Stimulated activated CD8-positive, alpha-beta memory T cell treated with anti-CD3 and anti-CD28 coated beads, Interleukin-15, amount 100 ng/mL, for 1 hour (primary cell): ENCODE measurements around the gene NBEAL2.
A peak's percentile ranks its signal among the peaks of the same experiment; 100 is the strongest.

Experiments
- DNase-seq: peaks from one replicate; pipeline ENCODE4 v3.0.0-alpha.2; 2020; ENCODE audit warnings: low read depth

NBEAL2 gene, protein sequence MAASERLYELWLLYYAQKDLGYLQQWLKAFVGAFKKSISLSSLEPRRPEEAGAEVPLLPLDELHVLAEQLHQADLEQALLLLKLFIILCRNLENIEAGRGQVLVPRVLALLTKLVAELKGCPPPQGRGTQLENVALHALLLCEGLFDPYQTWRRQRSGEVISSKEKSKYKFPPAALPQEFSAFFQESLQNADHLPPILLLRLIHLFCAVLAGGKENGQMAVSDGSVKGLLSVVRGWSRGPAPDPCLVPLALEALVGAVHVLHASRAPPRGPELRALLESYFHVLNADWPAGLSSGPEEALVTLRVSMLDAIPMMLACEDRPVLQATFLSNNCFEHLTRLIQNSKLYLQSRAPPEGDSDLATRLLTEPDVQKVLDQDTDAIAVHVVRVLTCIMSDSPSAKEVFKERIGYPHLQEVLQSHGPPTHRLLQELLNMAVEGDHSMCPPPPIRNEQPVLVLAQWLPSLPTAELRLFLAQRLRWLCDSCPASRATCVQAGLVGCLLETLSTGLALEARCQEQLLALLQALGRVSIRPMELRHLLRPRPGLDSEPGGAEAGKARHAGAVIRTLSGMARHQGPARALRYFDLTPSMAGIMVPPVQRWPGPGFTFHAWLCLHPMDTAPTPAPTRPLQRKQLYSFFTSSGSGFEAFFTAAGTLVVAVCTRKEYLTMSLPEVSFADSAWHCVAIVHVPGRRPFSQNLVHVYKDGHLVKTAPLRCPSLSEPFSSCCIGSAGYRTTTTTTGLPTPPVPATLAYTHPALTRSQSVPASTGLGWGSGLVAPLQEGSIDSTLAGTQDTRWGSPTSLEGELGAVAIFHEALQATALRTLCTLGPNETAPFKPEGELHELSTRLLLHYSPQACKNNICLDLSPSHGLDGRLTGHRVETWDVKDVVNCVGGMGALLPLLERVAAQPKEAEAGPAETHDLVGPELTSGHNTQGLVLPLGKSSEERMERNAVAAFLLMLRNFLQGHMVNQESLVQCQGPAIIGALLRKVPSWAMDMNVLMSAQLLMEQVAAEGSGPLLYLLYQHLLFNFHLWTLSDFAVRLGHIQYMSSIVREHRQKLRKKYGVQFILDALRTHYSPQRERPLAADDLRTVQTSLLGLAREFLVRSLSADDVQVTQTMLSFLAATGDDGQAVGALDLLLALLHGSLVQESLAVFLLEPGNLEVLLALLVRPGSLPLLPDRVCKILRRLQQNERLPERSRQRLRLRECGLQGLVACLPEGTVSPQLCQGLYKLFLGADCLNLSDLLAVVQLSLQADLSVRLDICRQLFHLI (N-terminal part only)

DNA sequence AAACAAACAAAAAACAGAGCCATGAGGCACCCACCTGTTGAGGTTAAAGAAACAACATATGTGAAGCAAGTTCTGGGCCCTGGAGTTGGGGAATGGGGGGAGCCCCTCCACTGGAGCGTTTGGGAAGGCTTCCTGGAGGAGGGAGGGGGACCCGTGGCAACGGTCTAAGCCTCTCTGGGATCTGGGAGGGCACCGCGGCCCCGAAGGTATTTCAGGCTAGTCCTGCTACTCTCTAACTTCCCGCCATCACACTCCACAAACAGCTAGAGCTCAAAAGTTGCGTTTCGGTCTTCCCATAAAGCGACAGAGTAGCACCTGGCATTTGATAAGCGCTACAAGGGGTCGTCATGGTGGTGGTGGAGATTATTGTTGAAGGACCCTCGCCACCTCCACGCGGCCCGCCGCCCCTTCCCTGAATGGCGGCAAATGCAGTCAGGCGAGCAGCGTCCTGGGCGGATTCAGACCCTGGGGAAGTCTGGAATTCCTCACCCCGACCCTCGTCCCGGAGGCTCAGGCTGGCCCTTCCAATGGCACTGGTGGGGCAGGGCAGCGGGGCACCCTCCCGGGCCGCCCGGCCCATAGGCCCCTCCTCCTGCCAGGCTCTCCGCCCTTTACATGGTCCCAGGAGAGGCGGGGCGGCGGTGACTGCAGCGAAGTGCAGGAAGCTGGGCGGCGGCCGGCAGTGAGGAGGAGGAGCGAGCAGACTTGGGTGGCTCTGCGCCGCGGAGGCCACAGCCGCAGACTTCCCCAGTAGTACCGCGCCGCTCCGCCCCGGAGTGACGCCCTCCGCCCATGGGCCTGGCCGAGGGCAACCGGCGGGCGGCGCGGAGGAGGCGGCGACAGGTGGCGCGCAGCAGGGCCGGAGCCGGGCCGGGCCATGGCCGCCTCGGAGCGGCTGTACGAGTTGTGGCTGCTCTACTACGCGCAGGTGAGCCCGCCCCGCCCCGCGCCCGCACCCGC, at the start of gene NBEAL2:
Gene NBEAL2, plus strand, starts transcription at position 682 of the 960 bp plus-strand sequence. Its CDS starts 196 bp downstream, at position 878.
- peak; percentile 90 for DNase-seq

DNA sequence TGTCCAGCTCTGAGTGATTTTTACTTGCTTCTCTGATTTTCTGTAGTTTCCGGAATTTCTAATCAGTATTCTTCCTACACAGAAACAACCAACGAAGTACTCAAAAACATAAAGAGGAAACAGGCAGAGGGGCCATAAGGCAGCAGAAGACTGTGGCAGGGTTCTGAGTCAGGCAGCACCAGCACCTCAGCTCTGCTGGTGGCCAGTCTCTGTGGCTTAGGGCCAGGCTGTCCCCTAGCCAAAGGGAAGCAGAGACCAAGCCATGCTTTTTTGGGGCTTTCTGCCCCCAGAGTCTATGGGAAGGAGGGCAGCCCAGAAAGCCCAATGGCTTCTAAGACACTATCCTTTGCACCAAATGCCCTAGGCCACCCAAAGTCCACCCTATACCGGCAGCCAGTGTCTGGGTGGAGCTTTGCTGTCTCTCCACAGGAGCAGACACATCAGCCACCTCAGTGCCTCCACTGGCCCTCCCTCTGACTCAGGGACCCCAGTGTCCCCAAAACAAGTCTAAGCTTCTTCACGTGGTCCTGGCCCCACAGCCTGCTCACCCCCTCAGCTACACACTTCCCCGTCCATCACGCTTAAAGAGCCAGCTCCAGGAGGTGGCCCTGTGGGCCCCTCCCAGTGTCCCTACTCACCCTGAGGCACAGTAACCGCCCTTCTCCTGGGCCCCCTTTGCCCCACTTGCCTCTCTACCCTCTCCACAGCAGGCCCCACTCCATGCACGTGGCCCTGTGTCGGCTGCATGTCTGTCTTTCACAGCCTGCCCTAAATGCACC, 49.1 kb upstream of the NBEAL2 start:
- DNase-seq: no peak

DNA sequence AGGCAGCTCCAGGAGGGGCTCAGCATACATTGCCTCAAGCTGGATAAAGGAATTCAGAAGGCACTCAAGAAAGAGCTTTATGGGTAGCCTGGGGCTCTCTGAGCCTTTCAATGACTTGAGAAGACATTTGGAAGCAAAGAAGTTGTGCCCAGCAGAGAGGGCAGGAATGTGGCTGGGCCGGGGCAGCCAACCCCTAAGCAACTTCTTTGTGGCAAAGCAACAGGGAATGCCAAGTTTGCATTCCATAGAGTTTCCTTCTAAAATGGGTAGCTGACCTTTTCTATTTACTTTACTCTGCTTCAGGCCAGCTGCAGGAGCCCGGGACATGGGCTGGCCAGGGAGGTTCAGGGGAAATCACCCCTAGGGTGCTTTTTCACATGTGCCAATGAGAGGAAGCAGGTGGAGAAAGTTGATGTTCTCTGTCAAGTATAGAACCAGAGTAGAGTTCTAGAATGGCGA, 48.5 kb upstream of the NBEAL2 start:
- no peak for DNase-seq

DNA sequence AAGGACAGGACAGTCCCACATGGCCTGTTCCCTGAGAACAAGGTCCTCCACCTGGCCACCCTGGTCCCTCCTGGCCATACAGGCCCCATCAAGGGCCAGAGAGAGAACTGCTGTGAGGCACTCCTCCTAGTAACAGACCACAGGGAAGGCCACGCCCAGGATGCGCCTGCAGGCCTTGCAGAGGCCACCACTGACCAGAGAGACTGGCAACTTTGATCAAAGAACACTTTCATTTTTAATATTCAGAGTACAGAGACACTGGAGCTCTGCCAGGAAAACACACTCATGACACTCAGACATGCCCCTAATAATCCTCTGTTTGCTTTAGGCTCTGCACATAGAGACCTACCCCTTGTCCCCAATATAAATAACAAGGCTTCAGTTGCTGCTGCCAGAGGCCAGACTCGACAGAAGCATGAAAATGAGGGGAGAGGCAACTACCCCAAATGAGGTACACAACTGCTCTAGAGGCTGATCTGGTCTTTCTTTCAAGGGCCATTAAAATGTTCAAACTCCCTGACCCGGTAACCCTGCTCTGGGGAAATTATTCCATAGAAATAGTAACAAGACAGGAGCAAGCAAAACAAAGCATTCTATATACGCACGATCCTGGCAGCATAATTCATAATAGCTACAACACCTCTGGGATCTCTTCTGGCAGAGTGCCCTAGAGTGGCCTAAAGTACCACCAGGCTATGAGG, 47.7 kb upstream of the NBEAL2 start:
- no peak for DNase-seq

DNA sequence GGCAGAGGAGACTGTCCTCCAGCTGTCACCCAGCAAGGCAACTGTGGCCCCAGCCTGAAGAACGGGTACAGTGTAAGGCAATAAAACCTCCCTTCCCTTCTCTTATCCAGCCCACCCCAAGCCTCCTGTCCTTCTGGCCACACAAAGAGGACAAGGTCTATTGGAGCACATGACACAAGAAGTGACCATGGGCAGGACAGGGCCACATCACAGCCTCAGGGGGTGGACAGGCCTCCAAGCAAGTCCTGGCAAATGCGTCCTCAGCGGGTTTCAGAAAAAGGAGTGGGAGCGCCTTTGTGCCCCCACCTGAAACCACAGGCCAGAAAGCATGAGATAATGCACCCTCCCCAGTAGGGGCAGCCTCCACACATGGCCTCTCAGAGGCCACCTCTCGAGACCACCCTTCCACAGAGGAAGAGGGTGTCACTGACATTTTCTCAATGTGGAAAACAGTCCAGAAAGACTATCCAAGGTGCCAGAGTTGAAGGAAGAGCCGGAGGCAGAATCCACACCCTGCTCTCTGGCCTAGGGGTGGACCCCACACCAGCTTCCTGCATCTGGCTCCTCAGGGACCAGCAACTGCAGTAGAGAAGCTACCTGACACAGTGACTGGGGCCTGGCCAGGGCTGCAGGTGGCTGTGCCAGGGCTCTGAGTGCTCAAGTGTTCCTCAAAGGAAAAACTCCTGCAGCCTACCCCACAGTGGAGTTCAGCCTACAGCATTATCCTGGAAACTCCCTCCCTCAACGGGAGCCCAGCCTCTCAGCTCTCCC, 46.8 kb upstream of the NBEAL2 start:
- DNase-seq: no peak

DNA sequence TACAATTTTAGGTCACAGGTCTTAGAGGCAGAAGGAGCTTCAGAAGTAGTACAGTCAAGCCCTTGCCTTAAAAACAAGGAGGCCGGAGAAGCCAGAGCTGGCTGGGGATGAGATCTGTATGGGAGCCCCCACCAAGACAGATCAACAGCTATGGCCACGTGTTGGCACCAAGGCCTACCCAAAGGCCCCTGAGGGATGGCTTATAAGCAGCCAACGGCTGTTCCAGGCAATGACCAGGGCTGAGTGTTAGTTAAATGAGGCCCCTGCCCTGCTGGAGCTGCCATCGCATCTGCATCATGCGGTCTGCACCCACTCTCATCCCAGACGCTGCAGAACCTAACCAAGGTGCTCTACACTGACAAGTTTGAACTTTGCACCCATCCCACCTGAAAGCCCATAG, 46.2 kb upstream of the NBEAL2 start:
- no peak for DNase-seq

DNA sequence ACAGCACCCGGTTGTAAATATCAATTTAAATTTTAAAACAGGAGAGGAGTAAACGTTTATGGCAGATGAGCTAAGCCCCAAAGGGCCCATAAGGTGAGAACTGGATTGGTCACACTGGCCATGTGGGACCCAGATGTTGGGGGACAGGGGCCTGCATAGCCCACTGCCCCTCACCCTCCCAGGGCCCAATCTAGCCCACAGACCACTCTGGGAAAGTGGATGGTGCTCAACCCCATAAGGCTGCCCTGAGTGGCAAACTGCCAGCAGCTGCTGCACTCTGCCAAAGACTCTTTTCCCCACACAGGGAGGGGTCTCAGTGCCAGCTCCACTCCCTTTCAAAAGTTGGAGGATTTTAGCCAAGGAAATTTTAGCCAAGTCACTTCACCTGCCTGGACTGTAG, 45.4 kb upstream of the NBEAL2 start:
- DNase-seq: no peak

DNA sequence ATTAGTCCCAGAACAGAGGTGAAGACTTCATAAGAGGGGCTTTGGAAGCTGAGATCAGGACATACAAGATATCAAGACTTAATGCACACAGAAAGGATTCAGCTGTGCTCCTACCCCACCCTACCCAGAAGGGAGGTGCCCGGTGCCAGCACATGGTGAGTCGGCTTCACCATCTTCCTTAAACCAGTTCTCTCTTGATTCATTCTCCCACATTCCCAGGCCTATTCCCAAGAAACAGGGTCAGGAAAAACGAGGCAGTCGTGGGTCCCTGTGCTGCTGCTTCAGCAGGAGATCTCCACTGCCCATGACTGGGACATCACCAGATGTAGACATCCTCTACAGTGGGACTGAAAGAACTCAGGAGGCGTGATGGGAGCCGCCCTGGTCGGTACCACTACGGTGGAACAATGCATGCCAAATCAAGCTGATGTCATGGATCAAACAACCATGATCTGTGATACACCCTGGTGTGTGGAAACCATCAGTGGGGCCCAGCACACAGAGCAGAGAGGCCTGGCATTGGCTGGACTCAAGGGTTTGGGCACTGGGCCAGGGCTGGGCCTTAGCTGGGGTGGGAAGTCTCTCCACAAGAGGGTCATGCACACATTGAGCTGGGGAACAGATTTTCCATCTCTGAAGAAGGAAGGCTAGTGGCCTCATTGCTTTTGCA, 44.8 kb upstream of the NBEAL2 start:
- no peak for DNase-seq

DNA sequence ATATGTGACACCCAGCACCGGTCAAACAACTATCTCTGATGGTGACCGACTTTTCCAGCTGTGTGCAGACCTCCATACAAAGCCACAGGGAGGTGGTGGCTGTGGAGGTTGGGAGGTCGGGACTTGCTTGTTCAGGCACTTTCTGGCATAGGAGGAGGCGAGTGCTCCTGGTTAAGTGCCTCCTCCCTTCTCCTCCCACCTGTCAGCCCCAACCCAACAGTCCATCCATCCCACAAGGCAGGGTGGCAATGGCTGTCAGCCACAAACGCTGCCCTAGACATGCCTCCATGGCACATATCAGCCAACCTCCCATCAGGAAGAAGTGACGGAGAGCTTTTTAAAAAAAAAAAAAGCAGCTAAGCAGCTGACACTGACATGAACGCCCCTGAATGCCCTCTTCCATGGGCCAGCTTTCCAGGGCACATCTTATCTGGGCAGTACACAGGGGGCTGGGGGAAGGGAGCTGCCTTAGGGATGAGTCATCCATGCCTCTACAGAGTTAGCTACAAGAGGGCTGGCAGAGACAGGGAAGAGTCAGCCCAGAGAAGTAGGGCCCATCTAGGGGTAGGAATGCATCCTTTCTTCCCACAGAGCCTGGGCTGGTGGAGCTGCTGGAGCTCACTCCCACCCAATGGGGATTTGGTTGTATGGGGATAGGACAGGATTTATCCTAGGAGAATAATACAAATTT, 44.2 kb upstream of the NBEAL2 start:
- DNase-seq: no peak

DNA sequence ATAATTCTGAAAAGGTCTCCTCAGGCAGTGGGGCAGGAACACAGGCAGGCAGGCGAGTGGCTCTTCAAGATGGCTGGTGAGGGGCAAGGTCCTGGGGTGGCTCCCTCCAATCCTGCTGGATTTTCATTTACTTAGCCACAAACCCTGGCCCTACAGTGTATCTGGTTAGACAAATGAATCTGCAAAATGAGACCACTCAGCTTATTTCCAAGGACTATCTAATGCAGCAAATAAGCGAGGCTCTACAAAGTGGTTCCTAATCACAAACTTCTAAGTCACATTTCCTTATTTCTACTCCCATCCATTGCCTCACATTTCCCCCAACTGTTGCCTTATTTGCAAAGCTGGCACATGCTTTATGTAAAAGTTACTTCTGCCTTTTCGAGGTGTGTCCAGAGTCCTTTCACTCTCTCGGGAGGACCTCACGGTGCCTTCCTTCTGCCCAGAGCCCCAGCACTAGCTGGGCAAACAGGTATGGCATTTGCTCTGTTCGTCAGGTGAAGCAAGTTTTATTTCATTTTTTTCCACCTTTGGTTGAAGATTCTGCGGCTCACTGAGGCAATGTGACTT, 43.4 kb upstream of the NBEAL2 start:
- DNase-seq: no peak

DNA sequence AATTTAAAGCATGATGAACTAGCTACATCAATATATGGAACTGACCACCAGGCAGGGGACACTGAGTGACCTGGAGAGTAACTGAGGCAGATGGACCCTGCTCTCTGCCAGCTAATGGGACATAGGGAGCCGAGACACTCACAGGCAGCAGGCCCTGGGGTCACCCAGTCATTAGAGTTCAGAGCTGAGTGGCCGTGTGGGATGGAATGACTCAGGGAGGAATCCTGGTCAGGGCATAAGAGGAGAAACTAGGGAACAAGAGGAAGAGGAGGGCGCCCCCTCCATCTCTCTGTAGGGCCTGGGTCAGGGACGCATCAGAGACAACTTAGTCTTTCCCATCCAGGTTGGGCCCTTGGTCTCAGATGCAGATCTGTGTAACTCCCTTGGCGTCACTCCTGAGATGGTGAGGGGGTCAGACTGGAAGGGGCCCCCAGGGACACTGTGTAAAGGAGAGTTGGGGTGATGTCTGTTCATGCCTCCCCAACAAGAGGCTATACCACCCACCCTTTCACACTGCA, 42.7 kb upstream of the NBEAL2 start:
- no peak for DNase-seq

DNA sequence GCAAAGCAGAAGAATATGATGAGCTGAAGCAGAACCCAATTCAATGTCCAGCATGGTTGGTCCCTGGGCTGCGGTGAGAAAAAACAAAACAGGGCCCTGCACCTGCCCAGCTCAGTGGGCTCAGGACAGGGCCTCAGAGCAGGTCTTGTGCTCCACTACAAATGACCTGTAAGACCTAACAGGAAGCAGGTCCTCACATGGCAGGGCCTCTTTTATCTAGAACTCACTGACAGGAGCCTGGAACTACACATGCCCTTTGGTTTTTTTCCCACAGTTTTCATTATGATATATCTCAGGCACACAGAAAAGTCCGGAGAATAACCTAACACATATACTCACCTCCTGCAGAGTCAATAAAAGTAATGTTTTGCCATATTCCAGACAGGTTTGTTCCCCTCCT, 41.3 kb upstream of the NBEAL2 start:
- no peak for DNase-seq

DNA sequence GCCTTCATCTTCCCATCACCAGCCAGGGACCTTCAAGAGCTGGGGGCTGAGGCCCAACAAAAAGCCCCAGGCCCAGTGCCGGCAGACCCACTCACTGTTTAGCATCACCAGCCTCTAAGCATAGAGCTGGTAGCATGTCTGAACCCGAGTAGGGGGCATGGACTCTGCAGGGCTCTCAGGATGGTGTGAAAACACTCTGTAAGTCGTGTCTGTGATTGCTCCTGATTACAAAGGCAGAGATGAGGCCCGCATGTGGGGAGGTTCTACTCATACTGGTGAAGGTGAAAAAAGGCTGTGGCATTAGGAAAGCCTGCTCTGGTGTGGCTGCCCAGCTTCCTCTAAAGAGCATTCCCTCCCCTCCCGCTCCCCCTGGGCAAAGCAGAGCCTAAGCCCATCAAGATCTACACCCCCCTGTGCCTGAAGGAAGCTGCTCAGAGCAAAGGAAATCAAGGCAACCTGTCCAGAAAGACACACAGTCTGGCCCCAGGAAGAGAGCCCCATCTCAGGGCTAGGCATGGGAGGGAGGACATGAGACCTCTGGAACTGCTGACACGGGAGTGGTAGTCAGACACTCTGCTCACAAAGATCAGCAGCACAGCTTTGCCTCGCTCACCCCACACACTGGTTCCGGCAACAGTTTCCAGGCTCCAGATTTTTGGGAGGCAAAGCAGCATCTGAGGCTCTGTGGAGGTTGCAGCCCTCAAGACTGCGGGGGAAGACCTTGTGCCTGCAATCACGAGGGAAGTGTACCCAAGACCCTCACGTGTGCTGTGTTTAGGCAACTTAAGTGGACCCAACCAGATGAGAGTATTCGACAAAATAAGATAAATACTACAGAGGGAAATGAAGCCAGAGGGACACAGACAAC, 39.7 kb upstream of the NBEAL2 start:
- no peak for DNase-seq

DNA sequence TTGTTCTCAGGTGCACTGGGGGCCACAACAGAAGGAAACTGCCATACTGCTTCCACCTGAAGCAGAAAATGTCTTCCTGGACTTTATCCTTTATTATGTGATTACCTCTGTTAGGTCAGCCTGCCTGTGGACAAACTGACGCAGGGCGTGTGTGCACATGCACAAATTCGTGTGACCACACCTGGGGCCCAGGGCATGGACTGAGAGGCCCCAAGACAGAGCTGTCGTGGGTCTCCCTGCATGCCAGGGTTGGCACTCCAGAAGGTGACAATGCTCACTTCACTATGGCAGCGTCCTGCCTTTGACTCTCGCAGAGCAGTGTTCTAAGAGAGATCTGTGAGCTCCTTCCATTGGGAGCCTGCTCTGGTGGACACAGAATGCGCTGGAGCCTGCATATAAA, 37.4 kb upstream of the NBEAL2 start:
- no peak for DNase-seq

DNA sequence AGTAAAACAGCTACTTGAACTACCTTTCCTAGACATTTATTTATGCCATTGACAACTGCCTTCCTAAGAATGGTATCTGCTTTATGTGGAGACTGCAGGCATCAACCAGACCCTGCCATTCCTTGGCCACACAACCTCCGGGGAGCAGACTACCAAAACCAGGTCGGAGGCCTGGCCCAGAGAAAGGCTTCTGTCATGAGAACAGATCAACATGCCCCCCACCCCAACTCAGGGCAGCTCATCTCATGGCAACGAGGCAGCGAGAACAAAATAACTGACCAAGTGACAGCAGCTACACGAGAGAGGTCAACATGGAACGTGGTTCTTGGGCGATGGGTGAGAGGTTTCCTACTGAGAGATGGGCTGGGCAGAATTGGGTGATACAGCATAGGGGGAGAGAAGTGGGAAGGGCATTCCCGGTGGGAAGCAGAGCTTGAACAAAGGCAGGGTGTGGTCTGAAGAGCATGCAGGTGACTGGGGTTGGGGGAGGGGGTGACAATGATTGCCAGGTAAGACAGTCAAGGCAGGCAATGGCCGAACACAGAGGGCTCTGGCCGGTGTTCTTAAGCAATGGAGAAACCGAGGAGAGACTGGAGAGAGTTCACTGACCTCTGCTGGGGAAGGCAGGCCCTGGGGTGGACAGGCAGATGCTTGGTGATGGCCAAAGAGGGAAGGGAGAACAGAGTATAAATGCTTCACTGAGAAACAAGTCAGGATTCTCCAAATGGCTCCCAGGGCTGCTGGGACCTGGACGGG, 36.8 kb upstream of the NBEAL2 start:
- DNase-seq: no peak
